HepG2 (cell line): ENCODE results near the gene CHRNA3. TPM values are rescaled to one million over a fixed set of nuclear protein-coding genes. Genes with fewer than 3 reads are reported as not detected.

Experiments
- DPF2 ChIP-seq: sonication (generic); formaldehyde crosslinking; IDR thresholded peaks from 2 replicates; pipeline ENCODE4 v1.4.0; 2020; ENCODE audit warnings: mild to moderate bottlenecking, low read depth, missing genetic modification reagents, borderline replicate concordance
- FOXC1 ChIP-seq: sonication (generic); formaldehyde crosslinking; IDR thresholded peaks from 2 replicates; pipeline ENCODE4 v1.8.0; 2022; ENCODE audit warnings: mild to moderate bottlenecking, missing genetic modification reagents, borderline replicate concordance
- GATA4 ChIP-seq: sonication (generic); IDR thresholded peaks from 2 replicates; pipeline ENCODE4 v1.6.1; 2016; ENCODE audit warnings: antibody characterized with exemption, low read depth, borderline replicate concordance
- GATAD2A ChIP-seq: IDR thresholded peaks from 2 replicates; pipeline ENCODE4 v1.6.1; 2016
- GRHL1 ChIP-seq: sonication (generic); formaldehyde crosslinking; conservative IDR thresholded peaks from 2 replicates; pipeline ENCODE4 v1.8.0; 2022; ENCODE audit warnings: missing genetic modification reagents
- KDM2A ChIP-seq: sonication (generic); formaldehyde crosslinking; IDR thresholded peaks from 2 replicates; pipeline ENCODE4 v1.4.0; 2020; ENCODE audit warnings: low read depth, missing genetic modification reagents, borderline replicate concordance
- KLF6 ChIP-seq: IDR thresholded peaks from 2 replicates; pipeline ENCODE4 v1.8.0; 2016; ENCODE audit warnings: missing biosample characterization, missing genetic modification reagents
- KMT2B ChIP-seq: IDR thresholded peaks from 2 replicates; pipeline ENCODE4 v1.6.1; 2016; ENCODE audit warnings: missing genetic modification reagents, missing compliant biosample characterization
- NR3C1 ChIP-seq: sonication (generic); formaldehyde crosslinking; IDR thresholded peaks from 2 replicates; pipeline ENCODE4 v1.4.0; 2020; ENCODE audit warnings: missing genetic modification reagents
- PHF8 ChIP-seq: sonication (generic); formaldehyde crosslinking; IDR thresholded peaks from 2 replicates; pipeline ENCODE4 v1.5.0; 2020; ENCODE audit warnings: missing genetic modification reagents
- RFXAP ChIP-seq: sonication (generic); formaldehyde crosslinking; IDR thresholded peaks from 2 replicates; pipeline ENCODE4 v1.4.0; 2020; ENCODE audit warnings: missing genetic modification reagents, borderline replicate concordance
- SRY ChIP-seq: sonication (generic); formaldehyde crosslinking; IDR thresholded peaks from 2 replicates; pipeline ENCODE4 v1.8.0; 2022; ENCODE audit warnings: mild to moderate bottlenecking, missing genetic modification reagents
- TAF15 ChIP-seq: fragments of 200-400 bp; formaldehyde crosslinking; IDR thresholded peaks from one replicate; pipeline ENCODE4 v1.6.1; 2018; ENCODE audit warnings: mild to moderate bottlenecking, low read depth, low read length; ENCODE audit not compliant: poor library complexity, severe bottlenecking
- ZBTB20 ChIP-seq: sonication (generic); formaldehyde crosslinking; IDR thresholded peaks from 2 replicates; pipeline ENCODE4 v1.8.1; 2023; ENCODE audit warnings: missing genetic modification reagents, low read depth, mild to moderate bottlenecking, borderline replicate concordance
- ZMAT5 ChIP-seq: sonication (generic); formaldehyde crosslinking; IDR thresholded peaks from 2 replicates; pipeline ENCODE4 v1.5.0; 2020; ENCODE audit warnings: mild to moderate bottlenecking, low read depth, missing genetic modification reagents, borderline replicate concordance
- ZNF17 ChIP-seq: sonication (generic); formaldehyde crosslinking; IDR thresholded peaks from 2 replicates; pipeline ENCODE4 v1.5.0; 2020; ENCODE audit warnings: mild to moderate bottlenecking, missing genetic modification reagents
- ZNF260 ChIP-seq: sonication (generic); formaldehyde crosslinking; IDR thresholded peaks from 2 replicates; pipeline ENCODE4 v1.4.0; 2020; ENCODE audit warnings: missing genetic modification reagents, low read depth, mild to moderate bottlenecking, borderline replicate concordance
- ZNF264 ChIP-seq: sonication (generic); formaldehyde crosslinking; IDR thresholded peaks from 2 replicates; pipeline ENCODE4 v1.4.0; 2020; ENCODE audit warnings: missing genetic modification reagents
- ZNF558 ChIP-seq: sonication (generic); formaldehyde crosslinking; IDR thresholded peaks from 2 replicates; pipeline ENCODE4 v1.9.0; 2022; ENCODE audit warnings: mild to moderate bottlenecking, missing genetic modification reagents, borderline replicate concordance
- ZNF614 ChIP-seq: IDR thresholded peaks from 2 replicates; pipeline ENCODE4 v1.6.1; 2018; ENCODE audit warnings: missing biosample characterization, missing genetic modification reagents, inconsistent platforms, borderline replicate concordance
- ZNF777 ChIP-seq: sonication (generic); formaldehyde crosslinking; IDR thresholded peaks from 2 replicates; pipeline ENCODE4 v1.4.0; 2020; ENCODE audit warnings: missing genetic modification reagents
- ZSCAN20 ChIP-seq: sonication (generic); formaldehyde crosslinking; IDR thresholded peaks from 2 replicates; pipeline ENCODE4 v1.4.0; 2020; ENCODE audit warnings: missing genetic modification reagents, mild to moderate bottlenecking, borderline replicate concordance
- polyA plus RNA-seq, 8 experiments: library from polyadenylated mRNA; depleted of rRNA in 3 of 8; stranded (reverse) in 7 of 8; unstranded in 1 of 8; fragments of >200 nt; fragmentation: Illumina TruSeq in 4 of 8; extraction: Trizol in 4 of 8; gene quantifications; 2 replicates each; pipeline versions ENCODE4 v1.2.1 to v1.2.3, GENCODE V29; 2011 to 2016; ENCODE audit warnings: low read depth in 4 of 8, missing spikeins in 1 of 8, mixed read lengths in 1 of 8; ENCODE audit not compliant: insufficient read depth in 1 of 8
- total RNA-seq, 5 experiments: library from RNA; depleted of rRNA; stranded (reverse); fragments of >200 nt; fragmentation: Illumina TruSeq; extraction: Trizol; gene quantifications; 2 replicates each; pipeline ENCODE4 v1.2.3, GENCODE V29; 2016; ENCODE audit warnings: low read depth in 1 of 5
- TF ChIP-seq, protein P1 (sequence below): sonication (generic); formaldehyde crosslinking; conservative IDR thresholded peaks from 2 replicates; pipeline ENCODE4 v1.8.0; 2022; ENCODE audit warnings: mild to moderate bottlenecking, moderate library complexity, missing genetic modification reagents

The CHRNA3 gene
- total and polyA plus RNA-seq, 2 of the 13 experiments (the other 11 are each of a cell fraction or from before 2014, with no cell fraction given), result not detected

- TF ChIP-seq GATA4, result no peak
- TF ChIP-seq GRHL1, result no peak
- no peak for TF ChIP-seq ZNF614 (CRISPR knock-in tag)
- no peak for TF ChIP-seq FOXC1 (CRISPR knock-in tag)
- TF ChIP-seq ZNF558 (CRISPR knock-in tag), result no peak
- no peak for TF ChIP-seq ZNF260 (CRISPR knock-in tag)
- no peak for TF ChIP-seq SRY (CRISPR knock-in tag)
- 0 out of 2 replicates have a peak, but pooled peaks have one; percentile 40 for TF ChIP-seq KDM2A (CRISPR knock-in tag)
- TF ChIP-seq TAF15, result no peak
- TF ChIP-seq GATAD2A (CRISPR knock-in tag), result no peak
- no peak for TF ChIP-seq ZNF264
- no peak for TF ChIP-seq ZNF777 (CRISPR knock-in tag)
- no peak for TF ChIP-seq ZSCAN20 (CRISPR knock-in tag)
- no peak for TF ChIP-seq ZBTB20 (CRISPR knock-in tag)
- no peak for TF ChIP-seq NR3C1
- TF ChIP-seq DPF2 (CRISPR knock-in tag), result no peak
- TF ChIP-seq RFXAP (CRISPR knock-in tag), result peak; percentile 68; the same call in 1 of the 2 replicates
- TF ChIP-seq PHF8 (CRISPR knock-in tag), result peak; percentile 47; the same call in 1 of the 2 replicates
- TF ChIP-seq, protein P1, sequence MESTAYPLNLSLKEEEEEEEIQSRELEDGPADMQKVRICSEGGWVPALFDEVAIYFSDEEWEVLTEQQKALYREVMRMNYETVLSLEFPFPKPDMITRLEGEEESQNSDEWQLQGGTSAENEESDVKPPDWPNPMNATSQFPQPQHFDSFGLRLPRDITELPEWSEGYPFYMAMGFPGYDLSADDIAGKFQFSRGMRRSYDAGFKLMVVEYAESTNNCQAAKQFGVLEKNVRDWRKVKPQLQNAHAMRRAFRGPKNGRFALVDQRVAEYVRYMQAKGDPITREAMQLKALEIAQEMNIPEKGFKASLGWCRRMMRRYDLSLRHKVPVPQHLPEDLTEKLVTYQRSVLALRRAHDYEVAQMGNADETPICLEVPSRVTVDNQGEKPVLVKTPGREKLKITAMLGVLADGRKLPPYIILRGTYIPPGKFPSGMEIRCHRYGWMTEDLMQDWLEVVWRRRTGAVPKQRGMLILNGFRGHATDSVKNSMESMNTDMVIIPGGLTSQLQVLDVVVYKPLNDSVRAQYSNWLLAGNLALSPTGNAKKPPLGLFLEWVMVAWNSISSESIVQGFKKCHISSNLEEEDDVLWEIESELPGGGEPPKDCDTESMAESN (CRISPR knock-in tag), result no peak
- TF ChIP-seq KLF6 (CRISPR knock-in tag), result no peak
- no peak for TF ChIP-seq ZNF17 (CRISPR knock-in tag)
- no peak for TF ChIP-seq KMT2B (CRISPR knock-in tag)
- TF ChIP-seq ZMAT5 (CRISPR knock-in tag), result no peak
Observed at GRCh38 chr15:78565097-78565950, 55.5 kb downstream of the CHRNA3 start, which contains the start of gene CHRNA5 (continued).
